Measurements from ENCODE around the gene DCAF8L2. TPM values are rescaled to one million over a fixed set of nuclear protein-coding genes. Genes with fewer than 3 reads are reported as not detected.
"Not testable (repeated sequence)": the region's sequence is repeated elsewhere in the genome, so short reads cannot be mapped to it uniquely, and the experiment has no call there.

The DCAF8L2 gene
- total RNA-seq, 1 donor from 2014 or later: not detected

DNA sequence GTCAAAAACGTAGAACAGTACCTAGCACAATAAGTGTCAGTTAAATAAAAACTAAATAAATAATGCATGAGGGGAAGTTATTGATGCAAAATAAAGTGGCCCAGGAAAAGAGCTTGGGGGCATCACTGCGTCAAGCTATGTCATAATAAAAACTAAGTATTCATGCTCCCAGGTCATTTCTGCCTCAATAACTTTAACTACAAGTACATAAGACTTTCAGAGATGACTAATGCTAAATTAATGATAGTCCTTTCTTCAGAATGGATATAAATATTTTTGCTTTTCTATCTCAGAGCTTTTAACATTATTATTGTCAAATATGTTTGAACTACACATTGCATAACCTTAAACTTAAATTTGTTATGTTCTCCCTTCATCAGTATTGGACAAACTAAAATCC, 125.5 kb downstream of the DCAF8L2 start:
- DNase-seq (ENCODE audit: low read depth): no peak
- Histone ChIP-seq H3K27me3 (ENCODE audit: control insufficient read depth, insufficient read depth, low read length) (no peaks in the 10 kb centered on the region), H3K4me3 (ENCODE audit: low read depth, low read length) (no peak overlapping the region), H3K36me3 (ENCODE audit: control insufficient read depth, insufficient read depth, low read length) (no peaks in the 10 kb centered on the region)
- TF ChIP-seq, protein P1, sequence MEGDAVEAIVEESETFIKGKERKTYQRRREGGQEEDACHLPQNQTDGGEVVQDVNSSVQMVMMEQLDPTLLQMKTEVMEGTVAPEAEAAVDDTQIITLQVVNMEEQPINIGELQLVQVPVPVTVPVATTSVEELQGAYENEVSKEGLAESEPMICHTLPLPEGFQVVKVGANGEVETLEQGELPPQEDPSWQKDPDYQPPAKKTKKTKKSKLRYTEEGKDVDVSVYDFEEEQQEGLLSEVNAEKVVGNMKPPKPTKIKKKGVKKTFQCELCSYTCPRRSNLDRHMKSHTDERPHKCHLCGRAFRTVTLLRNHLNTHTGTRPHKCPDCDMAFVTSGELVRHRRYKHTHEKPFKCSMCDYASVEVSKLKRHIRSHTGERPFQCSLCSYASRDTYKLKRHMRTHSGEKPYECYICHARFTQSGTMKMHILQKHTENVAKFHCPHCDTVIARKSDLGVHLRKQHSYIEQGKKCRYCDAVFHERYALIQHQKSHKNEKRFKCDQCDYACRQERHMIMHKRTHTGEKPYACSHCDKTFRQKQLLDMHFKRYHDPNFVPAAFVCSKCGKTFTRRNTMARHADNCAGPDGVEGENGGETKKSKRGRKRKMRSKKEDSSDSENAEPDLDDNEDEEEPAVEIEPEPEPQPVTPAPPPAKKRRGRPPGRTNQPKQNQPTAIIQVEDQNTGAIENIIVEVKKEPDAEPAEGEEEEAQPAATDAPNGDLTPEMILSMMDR (IDR thresholded peaks at IDR 0.05; ENCODE audit: insufficient read depth, low read length, poor library complexity, severe bottlenecking): no peak

DNA sequence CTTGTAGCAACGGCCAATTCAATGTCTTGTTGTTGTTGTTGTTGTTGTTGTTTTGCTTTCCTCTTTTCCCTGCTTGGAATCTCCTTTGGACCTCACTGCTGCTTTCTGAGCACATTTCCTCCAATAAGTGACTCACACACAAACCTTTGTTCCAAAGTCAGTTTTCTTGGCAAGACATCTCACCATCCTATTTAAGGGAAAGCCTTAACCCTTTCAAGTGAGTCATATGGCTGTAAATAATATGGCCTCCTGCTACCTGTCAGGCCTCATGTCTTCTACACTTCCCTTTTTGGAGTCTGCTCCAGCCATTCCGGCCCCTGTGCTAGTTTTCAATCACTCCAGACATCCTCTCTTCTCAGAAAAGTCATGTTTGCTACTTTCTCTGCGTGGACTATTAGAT, 138.1 kb downstream of the DCAF8L2 start:
- TF ChIP-seq, protein P1 (IDR thresholded peaks at IDR 0.05; ENCODE audit: insufficient read depth, low read length, poor library complexity, severe bottlenecking): no peak
- DNase-seq (ENCODE audit: low read depth): peak; percentile 4
- no peak overlapping the region for H3K4me3 ChIP-seq (ENCODE audit: low read depth, low read length)
- H3K27me3 ChIP-seq (ENCODE audit: control insufficient read depth, insufficient read depth, low read length): no peaks in the 10 kb centered on the region
- H3K36me3 ChIP-seq (ENCODE audit: control insufficient read depth, insufficient read depth, low read length): no peaks in the 10 kb centered on the region

DNA sequence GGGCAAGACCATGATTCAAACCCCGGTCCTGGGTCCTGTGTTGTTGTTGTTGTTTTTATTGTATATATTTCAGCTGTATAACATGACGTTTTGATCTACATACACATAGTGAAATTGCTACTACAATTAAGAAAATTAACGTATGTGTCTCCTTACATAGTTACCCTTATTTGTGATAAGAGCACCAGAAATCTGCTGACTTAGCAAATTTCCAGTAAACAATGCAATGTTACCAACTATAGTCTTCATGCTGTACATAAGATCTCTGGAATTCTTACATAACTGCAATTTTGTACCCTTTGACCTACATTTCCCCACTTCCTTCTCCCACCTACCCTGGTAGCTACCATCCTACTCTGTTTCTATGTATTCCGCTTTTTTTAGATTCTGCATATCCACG, 141.8 kb downstream of the DCAF8L2 start:
- Histone ChIP-seq H3K27me3 (ENCODE audit: control insufficient read depth, insufficient read depth, low read length) (no peaks in the 10 kb centered on the region), H3K36me3 (ENCODE audit: control insufficient read depth, insufficient read depth, low read length) (no peaks in the 10 kb centered on the region), H3K4me3 (ENCODE audit: low read depth, low read length) (no peak overlapping the region)
- TF ChIP-seq, protein P1 (IDR thresholded peaks at IDR 0.05; ENCODE audit: insufficient read depth, low read length, poor library complexity, severe bottlenecking): no peak
- DNase-seq (ENCODE audit: low read depth): no peak

GRCh38 chrX:27735914-27736313, 145.8 kb downstream of the DCAF8L2 start:
- TF ChIP-seq, protein P1 (IDR thresholded peaks at IDR 0.05; ENCODE audit: insufficient read depth, low read length, poor library complexity, severe bottlenecking): no peak
- H3K36me3 ChIP-seq (ENCODE audit: control insufficient read depth, insufficient read depth, low read length): no peaks in the 10 kb centered on the region
- no peaks in the 10 kb centered on the region for H3K27me3 ChIP-seq (ENCODE audit: control insufficient read depth, insufficient read depth, low read length)
- DNase-seq (ENCODE audit: low read depth): no peak
- H3K4me3 ChIP-seq (ENCODE audit: low read depth, low read length): no peak overlapping the region

DNA sequence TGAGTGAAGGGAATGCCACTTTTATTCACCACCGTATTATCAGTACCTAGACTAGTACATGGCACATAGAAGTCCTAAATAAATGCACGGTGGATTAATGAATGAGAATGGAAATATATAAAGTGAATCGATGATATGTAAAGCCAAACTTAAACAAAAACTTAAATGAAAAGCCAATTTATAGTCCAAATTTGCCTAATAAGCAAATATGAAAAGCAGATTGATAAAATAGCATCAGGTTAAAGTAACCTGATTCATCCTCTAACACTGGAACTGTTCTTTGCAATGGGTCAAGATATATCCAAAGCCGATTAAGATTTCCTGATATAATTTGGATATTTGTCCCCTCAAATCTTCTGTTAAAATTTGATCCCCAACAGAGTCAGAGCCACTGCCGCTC, 150.8 kb downstream of the DCAF8L2 start:
- Histone ChIP-seq H3K27me3 (ENCODE audit: control insufficient read depth, insufficient read depth, low read length) (no peaks in the 10 kb centered on the region), H3K36me3 (ENCODE audit: control insufficient read depth, insufficient read depth, low read length) (no peaks in the 10 kb centered on the region), H3K4me3 (ENCODE audit: low read depth, low read length) (no peak overlapping the region)
- DNase-seq (ENCODE audit: low read depth): no peak
- TF ChIP-seq, protein P1 (IDR thresholded peaks at IDR 0.05; ENCODE audit: insufficient read depth, low read length, poor library complexity, severe bottlenecking): no peak

DNA sequence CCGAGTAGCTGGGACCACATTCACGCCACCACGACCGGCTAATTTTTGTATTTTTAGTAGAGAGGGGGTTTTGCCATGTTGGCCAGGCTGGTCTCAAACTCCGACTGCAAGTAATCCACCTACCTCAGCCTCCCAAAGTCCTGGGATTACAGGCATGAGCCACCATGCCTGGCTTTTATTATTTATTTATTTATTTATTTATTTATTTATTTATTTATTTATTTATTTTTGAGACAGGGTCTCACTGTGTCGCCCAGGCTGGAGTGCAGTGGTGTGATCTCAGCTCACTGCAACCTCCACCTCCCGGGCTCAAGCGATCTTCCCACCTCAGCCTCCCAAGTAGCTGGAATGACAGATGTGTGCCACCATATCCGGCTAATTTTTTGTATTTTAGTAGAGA, 153.4 kb downstream of the DCAF8L2 start:
- not testable (repeated sequence) for H3K4me3 ChIP-seq (ENCODE audit: low read depth, low read length); H3K36me3 ChIP-seq (ENCODE audit: control insufficient read depth, insufficient read depth, low read length); DNase-seq (ENCODE audit: low read depth); H3K27me3 ChIP-seq (ENCODE audit: control insufficient read depth, insufficient read depth, low read length)
